SK-N-DZ (cell line): ENCODE data around the gene TMEM267. TPM values are rescaled to one million over a fixed set of nuclear protein-coding genes. Genes with fewer than 3 reads are reported as not detected.
A peak's percentile ranks its signal among the peaks of the same experiment; 100 is the strongest.
"Not testable (repeated sequence)": the region's sequence is repeated elsewhere in the genome, so short reads cannot be mapped to it uniquely, and the experiment has no call there.

ENCODE experiments used
- DNase-seq: peaks from one replicate; pipeline ENCODE4 v3.0.0-alpha.2; 2015; ENCODE audit warnings: low spot score
- polyA plus RNA-seq, 2 experiments: library from polyadenylated mRNA; depleted of rRNA; stranded (reverse); fragments of >200 nt; gene quantifications; 2 replicates each; pipeline ENCODE4 v1.2.3, GENCODE V29; 2014

Gene TMEM267, protein sequence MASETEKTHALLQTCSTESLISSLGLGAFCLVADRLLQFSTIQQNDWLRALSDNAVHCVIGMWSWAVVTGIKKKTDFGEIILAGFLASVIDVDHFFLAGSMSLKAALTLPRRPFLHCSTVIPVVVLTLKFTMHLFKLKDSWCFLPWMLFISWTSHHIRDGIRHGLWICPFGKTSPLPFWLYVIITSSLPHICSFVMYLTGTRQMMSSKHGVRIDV
- 4.8 and 5.1 TPM in 2 replicates for polyA plus RNA-seq (2014; cell fraction: cytosol; rRNA removed)
- polyA plus RNA-seq (2014; cell fraction: nucleus; rRNA removed), result 11.5 and 12.8 TPM in 2 replicates

DNA sequence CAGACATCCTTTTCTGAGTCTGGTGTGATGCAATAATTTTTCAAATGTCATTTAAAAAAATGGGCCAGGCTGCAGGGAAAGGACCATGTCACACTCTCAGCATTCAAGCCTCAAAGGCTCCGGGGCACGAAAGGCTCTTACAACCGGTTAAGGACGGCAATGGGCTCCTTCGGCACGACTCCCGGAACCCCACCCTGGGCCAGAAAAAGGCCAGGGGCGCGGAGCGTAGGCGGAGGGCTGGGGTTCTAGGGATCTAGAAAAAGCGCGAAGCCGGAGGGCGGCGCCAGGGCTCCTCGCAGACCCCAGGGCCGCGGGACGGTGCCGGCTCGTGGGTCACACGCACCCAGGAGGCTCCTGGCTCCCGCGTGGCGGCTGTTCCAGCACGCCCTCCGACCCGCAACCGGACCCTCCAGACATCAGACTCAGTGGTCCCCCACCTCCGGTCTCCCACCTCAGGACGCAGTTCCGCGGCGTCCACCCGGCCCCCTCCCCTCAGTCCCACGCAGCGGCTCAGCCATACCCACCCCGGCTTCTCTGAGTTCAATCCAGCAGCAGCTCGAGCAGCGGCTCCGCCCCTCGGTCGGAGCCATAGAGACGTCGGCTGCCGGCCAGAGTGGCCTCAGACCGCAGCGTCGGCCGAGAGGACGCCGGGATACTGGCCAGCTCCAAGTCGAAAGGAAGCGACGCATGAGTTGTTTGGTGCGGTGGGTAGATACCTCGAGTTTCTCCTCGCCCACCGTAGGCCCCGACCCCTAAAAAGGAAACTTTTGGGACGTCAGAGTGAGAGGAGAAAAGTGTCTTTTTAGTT is at the start of gene TMEM267:
TMEM267 (minus strand) TSS at position 568 of the 808 bp plus-strand sequence. CDS start 29,896 bp downstream, outside the sequence.
- DNase-seq, result peak; percentile 93

DNA sequence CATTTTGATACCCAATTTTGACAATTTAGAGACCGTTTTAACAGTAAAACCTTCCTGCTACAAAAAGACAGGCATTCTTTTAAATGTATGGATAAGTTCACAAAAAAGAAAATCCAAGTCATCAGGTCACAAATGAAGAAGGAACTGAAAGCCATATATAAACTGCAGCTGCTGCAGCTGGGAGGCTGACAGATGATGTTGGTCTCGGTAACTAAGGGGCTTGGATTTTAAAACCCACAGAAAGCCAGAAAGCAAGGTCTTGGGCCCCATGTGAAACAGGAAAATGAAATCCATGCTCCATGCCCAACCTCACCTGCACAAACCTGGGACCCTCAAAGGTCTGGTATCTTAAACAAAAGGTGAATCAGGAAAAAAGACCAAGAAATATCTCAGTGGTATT is 47.0 kb upstream of the TMEM267 start:
- DNase-seq, result no peak

DNA sequence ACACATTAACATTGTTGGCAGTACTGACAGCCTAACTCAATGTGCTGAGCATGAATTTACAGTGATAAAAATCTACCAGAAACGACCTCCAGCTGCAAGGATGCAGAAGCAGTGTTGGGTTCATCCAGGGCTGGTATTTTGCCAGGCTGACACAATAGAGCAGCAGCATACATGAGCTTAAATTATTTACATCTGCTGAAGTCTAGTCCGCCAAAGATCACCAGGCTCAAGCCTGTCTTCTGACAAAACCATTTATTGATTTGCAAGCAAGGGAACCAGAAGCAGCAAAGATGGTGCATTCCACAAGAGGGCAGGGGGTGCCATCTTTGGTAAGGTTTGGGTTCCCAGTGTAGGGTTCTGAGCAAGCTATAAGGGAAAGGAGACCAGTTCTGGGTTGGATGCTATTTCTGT is 40.0 kb upstream of the TMEM267 start:
- peak; percentile 82 for DNase-seq

DNA sequence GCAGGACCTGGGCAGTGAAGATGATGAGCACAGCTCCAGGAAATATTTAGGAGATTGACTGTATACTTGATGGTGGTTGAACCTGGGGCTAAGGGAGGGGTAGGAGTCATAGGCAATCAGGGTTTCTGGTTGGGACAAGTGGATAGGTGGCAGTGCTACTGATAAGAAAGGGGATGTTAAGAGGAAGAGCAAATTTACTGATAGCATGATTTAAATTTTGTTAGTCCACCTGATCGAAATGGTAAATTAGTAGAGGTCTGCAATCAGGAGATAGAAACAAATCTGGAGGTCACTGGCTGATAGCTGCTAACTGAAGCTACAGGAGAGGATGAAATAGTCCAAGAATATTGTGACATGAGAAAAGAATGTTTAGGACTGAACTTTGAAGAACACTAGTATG is 37.0 kb upstream of the TMEM267 start:
- DNase-seq, result no peak

DNA sequence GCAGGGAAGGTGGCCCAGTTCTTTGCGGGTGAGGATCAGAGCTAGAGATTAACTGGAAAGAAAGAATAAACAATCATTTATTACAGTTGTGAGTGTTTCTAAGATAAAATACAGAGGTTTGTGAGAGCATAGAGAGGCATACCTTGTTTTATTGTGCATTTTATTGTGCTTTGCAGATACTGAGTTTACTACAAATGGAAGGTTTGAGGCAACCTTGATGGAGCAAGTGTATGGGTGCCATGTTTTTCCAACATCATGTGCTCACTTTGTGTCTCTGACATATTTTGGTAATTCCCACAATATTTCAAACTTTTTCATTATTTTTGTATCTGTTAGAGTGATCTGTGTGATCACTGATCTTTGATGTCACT is 32.0 kb upstream of the TMEM267 start:
- DNase-seq, result no peak

DNA sequence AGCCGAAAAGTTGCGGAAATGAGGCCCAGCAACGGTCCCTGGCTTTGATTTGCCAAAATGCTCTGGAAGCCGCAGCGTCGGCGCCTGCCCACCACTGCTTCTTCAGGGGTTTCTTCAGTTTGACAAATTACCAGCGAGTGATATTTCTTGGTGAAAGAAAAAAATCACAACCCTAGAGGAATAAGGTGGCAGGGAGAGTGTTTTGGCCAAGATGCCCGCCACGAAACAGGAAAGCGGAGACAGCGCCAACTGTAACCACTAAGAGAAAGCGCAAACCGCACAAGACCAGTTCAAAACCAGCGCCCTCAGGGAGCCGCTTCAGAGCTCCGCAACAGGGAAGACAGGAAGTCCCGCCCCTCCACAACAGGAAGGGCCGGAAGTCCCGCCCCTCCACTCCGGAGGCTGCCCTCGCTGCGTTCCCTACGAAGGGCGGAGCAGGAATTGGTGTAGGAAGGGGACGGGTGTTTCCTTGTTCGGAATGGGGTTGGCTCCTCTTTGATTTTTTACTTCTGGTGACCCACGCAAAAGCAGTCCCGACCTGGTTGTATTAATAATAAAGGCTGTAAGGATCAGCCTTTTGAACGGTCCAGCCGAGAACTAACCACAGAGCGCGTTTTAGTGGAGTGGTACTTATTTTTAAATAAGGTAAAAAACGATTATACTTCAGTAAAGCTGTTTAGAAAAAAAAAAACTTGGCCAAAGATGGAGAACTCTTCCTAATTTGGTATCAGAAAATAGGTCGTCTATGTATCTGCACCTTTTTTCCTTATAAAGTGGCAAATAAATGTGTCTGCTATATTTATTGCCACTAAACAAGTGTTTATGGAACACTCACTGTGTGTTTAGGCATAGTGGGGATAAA is 31.4 kb upstream of the TMEM267 start, which contains the start of gene C5orf34:
C5orf34 (minus strand) TSS at position 333 of the 862 bp plus-strand sequence. CDS start 5,809 bp downstream, outside the sequence.
- peak; percentile 96 for DNase-seq

DNA sequence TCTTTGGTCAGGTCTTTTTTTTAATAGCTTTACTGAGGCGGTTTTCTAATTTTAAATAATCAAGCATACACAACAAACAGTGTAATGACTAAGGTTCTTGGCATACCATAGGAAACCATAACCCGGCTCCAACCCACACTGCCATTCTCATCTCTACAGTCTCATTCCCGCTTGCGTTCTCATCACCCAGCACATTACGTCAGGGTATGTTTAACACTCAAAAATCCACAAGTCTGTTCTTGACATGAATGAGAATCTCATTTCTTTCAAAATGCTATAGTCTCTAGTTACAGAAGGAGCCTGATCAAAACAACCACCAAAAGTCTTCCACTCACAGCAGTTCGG is 30.8 kb upstream of the TMEM267 start:
- no peak for DNase-seq

DNA sequence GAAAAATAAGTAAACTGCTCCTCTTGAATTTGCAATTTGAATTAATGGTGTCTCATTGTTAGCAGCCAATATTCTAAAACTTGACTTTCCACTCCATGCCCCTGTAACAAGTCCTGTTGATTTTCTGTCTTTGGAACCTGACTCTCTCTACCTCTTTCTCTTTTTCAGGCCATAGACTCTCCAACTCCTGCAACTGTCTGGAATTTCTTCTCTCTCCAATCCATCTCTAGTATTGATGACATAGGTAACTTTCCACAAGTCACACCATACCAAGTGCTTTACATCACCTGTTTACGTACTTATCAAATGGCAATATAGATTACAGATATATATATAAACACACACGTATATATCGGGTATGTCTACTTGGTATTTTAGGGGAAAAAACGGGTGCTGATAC is 30.4 kb upstream of the TMEM267 start:
- DNase-seq, result no peak

DNA sequence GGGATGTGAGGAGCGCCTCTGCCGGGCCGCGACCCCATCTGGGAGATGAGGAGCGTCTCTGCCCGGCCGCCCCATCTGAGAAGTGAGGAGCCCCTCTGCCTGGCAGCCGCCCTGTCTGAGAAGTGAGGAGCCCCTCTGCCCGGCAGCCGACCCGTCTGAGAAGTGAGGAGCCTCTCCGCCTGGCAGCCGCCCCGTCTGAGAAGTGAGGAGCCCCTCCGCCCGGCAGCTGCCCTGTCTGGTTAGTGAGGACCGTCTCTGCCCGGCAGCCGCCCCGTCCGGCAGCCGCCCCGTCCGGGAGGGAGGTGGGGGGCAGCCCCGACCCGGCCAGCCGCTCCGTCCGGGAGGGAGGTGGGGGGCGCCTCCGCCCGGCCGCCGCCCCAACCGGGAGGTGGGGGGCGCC is 27.4 kb upstream of the TMEM267 start:
- DNase-seq, result not testable (repeated sequence)

DNA sequence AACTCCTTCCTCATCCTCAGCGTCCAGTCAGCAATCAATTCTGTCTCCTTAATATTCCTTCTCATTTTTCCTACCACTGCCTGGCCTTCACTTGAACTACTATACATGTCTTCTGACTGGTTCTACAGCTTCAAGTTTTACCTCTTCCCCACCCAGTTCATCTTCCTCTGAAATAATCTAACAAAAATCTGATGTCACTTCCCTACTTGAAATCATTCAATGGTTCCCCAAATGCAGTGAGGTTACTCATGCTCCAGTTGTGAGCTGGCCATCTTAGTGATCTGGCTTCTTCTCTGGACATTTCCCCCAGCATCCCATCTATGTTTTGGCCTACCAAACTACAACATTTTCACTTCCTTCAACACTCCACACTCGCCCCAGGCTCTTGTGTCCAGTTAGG is 14.9 kb upstream of the TMEM267 start:
- DNase-seq, result no peak

DNA sequence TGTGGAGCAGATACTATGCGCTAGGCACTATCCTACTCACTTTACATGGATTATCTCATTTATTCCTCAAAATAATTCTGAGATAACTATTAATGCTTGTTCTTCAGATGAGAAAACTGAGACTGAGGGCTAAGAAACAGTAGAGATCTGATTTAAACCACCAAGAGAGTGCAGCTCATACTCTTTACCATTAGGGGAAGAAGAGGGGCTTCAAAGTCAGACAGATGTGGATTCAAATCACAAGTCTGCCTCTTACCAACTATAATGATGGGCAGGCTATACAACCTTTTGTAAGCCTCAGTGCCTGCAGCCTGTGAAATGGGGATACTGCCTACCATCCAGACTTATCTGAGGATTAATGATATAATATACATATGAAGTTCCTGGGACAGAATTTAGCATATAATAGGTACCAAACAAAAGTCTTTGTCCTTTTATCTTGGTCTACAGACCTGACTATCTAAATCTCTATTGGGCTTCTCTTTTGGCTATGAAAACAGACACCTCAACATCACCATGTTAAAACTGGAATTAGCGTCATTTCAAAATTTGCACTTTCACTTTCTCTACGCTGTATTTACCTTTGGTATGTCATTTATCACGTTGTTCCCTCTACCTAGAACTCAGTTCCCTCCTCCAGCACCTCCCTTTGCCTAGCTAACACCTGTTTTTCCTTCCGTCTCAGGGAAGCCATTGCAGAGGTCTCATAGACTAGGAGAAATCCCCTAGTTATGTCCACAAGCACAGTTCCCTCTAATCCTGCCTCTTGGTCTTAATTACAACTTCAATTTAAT is 13.8 kb upstream of the TMEM267 start:
- DNase-seq, result no peak

DNA sequence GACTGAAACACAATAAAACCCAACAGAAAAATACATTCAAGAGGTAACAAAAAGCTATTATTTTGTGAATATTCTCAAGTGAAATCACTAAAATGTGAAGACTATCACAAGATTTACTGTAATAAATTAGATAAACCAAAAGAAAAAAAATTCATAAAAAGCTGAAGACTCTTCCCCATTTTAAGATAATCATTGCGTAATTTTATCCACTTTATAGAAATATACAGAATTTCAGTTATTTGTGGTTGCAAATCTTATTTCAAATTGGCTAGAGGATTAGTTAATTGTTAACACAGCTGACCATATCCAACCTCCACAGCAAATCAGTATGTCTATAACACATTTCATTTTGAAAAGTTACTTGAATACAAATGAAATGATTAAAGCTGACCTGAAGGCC is 7.7 kb upstream of the TMEM267 start:
- no peak for DNase-seq

DNA sequence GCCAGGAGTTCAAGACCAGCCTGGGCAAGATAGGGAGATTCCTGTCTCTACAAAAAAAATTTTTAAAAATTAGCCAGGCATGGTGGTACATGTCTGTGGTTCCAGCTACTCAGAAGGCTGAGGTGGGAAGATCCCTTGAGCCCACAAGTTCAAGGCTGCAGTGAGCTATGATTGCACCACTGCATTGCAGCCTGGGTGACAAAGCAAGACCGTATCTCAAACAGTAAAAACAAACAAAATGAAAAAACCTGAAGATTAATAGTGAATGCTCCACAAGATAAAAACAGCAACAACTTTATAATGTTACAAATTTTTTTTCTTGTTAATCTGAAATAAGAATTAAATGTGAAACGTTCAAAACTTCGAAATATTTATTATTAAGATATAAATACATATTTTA is 2.7 kb upstream of the TMEM267 start:
- no peak for DNase-seq

DNA sequence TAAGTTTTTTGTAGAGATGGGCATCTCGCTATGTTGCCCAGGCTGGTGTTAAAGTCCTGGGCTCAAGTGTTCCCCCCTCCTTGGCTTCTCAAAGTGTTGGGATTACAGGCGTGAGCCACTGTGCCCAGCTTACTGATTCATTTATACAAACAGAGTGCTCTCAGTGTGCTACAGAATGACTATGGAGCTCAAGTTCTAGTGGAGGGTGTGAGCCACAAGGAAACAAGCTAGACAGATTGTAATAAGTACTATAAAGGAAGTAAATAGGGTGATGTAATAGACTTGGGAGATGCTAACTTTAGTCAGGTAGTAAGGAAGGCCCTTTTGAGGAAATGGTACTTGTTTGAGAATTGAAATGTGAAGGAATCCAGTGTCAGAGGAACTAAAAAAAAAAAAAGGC is 1.7 kb upstream of the TMEM267 start:
- DNase-seq, result no peak

DNA sequence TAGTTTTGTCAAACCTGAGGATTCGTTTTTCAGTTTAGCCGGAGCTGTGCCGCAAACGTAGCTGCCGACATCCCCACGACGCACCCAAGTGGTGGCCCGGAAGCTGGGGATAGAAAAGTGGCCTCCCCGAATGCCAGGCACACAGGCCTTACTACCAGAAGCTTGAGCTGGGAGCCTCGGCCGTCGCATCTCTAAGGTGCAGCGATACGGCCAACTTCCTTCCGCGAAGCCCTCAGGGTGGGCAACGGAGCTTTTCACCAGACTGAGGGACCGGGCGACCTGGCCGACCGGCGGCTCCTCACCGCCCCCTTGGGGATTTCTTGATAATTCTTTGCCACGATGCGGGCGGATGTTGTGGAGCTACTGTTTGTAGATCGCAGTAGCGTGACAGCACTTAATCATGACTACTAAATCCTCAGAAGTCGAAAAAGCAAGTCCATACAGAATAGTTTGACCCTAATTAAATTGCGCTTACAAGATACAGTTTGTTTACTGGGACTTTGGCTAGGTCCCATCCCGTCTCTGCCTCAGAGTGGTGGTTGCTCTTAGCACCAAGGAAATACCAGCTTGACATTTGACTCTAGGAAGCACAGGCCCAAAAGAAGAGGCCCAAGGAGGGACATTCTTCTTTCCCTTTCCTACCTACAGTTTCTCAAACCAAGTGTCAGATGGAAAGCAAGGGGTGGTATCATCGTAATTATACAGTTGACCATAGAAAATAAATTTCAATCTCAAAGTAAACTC is 613 bp upstream of the TMEM267 start:
- DNase-seq, result peak; percentile 81

DNA sequence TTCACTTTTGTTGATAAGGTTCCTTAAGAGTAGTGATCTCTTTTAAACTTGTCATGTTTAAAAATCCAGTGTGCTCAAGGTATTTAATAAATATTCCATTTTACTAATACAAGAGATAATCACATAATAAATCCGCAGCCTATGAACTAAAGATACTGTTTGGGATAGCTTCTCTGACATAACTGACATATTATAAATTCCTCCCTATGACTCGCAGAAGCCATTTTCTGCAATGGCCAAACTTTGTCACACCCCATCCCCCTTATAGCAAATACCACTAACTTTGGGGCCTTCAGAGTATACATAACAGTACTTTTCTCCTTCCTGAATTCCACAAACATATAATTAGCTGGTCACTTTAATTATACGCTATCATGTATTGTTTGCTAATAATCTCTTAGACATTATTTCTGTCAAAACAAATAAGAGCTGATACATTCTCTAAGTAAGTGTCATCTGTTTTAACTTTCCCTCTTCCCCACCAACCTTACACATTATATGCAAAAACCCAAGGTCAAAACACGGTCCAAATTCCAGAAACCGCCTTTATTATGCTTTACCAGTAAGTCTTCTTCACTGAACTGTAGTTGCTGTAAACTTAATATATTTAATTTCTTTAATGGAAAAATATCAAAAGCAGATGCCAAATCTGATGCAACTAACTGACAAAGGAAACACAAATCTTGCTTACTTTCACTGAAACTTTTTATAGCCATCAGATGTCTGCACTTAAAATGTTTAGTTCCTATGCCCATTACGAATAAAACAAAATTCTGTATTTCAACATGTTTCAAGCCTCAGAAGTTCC is 971 bp downstream of the TMEM267 start:
- DNase-seq, result no peak

DNA sequence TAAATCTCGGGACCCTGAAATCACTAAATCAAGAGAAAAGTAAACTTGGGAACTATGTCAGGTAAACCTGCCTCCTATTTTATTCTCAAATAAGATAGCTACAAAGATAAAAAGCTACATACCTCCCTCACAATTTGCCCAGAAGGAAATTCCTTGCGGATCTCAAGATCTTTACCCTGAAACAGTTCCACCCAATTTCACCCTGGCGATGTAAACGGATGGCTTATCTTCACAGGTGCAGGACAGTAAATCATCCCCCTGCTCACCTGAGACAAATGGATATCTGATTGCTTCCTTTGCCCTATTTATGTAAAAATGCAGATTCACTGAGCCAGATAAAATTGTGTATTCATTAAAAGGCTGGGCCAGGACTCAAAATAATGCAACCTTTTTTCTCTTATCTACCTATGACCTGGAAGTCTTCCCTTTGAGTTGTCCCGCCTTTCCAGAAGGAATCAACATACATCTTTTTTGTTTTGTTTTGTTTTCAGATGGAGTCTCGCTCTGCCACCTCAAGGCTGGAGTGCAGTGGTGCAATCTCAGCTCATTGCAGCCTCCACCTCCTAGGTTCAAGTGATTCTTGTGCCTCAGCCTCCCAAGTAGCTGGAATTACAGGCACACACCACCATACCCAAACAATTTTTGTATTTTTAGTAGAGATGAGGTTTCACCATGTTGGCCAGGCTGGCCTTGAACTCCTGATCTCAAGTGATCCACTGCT is 13.8 kb downstream of the TMEM267 start:
- DNase-seq, result no peak

DNA sequence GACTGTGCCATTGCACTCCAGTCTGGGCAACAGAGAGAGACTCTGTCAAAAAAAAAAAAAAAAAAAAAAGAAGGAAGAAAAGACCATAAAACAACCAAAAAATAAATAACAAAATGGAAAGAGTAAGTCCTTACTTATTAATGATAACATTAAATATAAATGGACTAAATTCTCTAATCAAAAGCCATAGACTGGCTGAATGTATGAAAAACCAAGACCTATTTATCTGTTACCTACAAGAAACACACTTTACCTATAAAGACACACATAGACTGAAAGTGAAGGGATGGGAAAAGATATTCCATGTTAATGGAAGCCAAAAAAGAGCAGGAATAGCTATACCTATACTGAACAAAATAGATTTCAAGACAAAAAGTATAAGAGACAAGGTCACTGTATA is 16.6 kb downstream of the TMEM267 start:
- DNase-seq, result no peak

DNA sequence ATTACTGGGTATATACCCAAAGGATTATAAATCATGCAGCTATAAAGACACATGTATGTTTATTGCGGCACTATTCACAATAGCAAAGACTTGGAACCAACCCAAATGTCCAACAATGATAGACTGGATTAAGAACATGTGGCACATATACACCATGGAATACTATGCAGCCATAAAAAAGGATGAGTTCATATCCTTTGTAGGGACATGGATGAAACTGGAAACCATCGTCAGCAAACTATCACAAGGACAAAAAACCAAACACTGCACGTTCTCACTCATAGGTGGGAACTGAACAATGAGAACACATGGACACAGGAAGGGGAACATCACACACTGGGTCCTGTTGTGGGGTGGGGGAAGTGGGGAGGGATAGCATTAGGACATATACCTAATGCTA is 18.2 kb downstream of the TMEM267 start:
- not testable (repeated sequence) for DNase-seq
